Heart left ventricle (tissue), 13 donors: Measurements from ENCODE around the gene GFRA4.

Experiments used
- CTCF ChIP-seq, 12 donors: fragments of 200-600 bp; sonication (generic) in 4 of 12; IDR thresholded peaks; one replicate each; pipeline versions ENCODE4 v1.5.0 to v1.8.0; 2018 to 2022; ENCODE audit warnings: antibody characterized with exemption in 12 of 12, mild to moderate bottlenecking in 5 of 12
- POLR2A ChIP-seq, 2 donors: fragments of 450-650 bp; IDR thresholded peaks; one replicate each; pipeline ENCODE4 v1.6.1; 2017; ENCODE audit warnings: antibody characterized with exemption in 2 of 2, mild to moderate bottlenecking in 2 of 2, moderate library complexity in 2 of 2
- donor health status: ischemic (EF 13 %, LVEDD 7.1; RV severe dilation, severe dysfunction).
- donor health status: DM: no; HTN: yes; CAD: no.
- donor health status: DM: no; HTN: no; CAD: no.
- donor health status: ischemic (EF 25% LVEDD 6.9; RV normal size, moderate dysfunction).
- donor health status: ischemic (EF 25% LVEDD 5.7; RV mildly dilated, moderate dysfunction).
- donor health status: ischemic (EF 35%, LVEDD 5.7; RV mildly dilated, moderate dysfunction).
- donor health status: nonischemic (EF 11% LVEDD 7.7; RV severe dilation, severe dysfunction).
- donor health status: DM: yes; HTN: yes; CAD: no.
- donor health status: PGD.
- donor health status: ischemic (EF 29% LVEDD 5.4; RV normal size, mild dysfunction).
- donor health status: nonischemic (EF 23%, LVEDD 6.1; RV moderate dilation, normal function).

- TF ChIP-seq CTCF (IDR thresholded peaks at IDR 0.05) (no peak), POLR2A (IDR thresholded peaks at IDR 0.05) (no peak)
Measured at GRCh38 chr20:3627476-3627875, 35.7 kb downstream of the GFRA4 start.
